Activated T-cell treated with anti-CD3 and anti-CD28 coated beads, Interleukin-2, amount 50 U/mL, for 24 hours (primary cell): ENCODE measurements around the gene ATP6V1C2.
"Not testable (repeated sequence)": the region's sequence is repeated elsewhere in the genome, so short reads cannot be mapped to it uniquely, and the experiment has no call there.

Experiments used
- DNase-seq: peaks from one replicate; pipeline ENCODE4 v3.0.0-alpha.2; 2020
- H3K27ac Mint-ChIP-seq: 2 replicates; pipeline ENCODE4 v1.8.0; 2020; ENCODE audit warnings: mild to moderate bottlenecking, mixed read lengths
- H3K27me3 Mint-ChIP-seq: 2 replicates; pipeline ENCODE4 v1.8.0; 2020; ENCODE audit warnings: mixed read lengths
- H3K36me3 Mint-ChIP-seq: 2 replicates; pipeline ENCODE4 v1.8.0; 2020; ENCODE audit warnings: low read depth, mixed read lengths
- H3K4me1 Mint-ChIP-seq: 2 replicates; pipeline ENCODE4 v1.8.0; 2020; ENCODE audit warnings: low read depth, mixed read lengths
- H3K4me3 Mint-ChIP-seq: 2 replicates; pipeline ENCODE4 v1.8.0; 2020; ENCODE audit warnings: mild to moderate bottlenecking, moderate library complexity, mixed read lengths
- H3K9me3 Mint-ChIP-seq: 2 replicates; pipeline ENCODE4 v1.8.0; 2020; ENCODE audit warnings: mixed read lengths

ATP6V1C2 gene

GRCh38 chr2:10814142-10814541 is 92.7 kb downstream of the ATP6V1C2 start:
- H3K9me3 Mint-ChIP-seq: no peaks in the 10 kb centered on the region
- no peak overlapping the region for H3K27ac Mint-ChIP-seq
- no peak for DNase-seq
- peaks cover 24% of the 10 kb centered on the region for H3K4me1 Mint-ChIP-seq
- H3K27me3 Mint-ChIP-seq: peaks cover 5% of the 10 kb centered on the region
- no peak overlapping the region for H3K4me3 Mint-ChIP-seq
- H3K36me3 Mint-ChIP-seq: peaks cover 28% of the 10 kb centered on the region

GRCh38 chr2:10814571-10815331 is 93.3 kb downstream of the ATP6V1C2 start:
- Mint-ChIP-seq H3K4me3 (no peak overlapping the region), H3K27me3 (peaks cover 6% of the 10 kb centered on the region), H3K4me1 (peaks cover 20% of the 10 kb centered on the region), H3K36me3 (peaks cover 23% of the 10 kb centered on the region), H3K9me3 (no peaks in the 10 kb centered on the region), H3K27ac (no peak overlapping the region)
- no peak for DNase-seq

DNA sequence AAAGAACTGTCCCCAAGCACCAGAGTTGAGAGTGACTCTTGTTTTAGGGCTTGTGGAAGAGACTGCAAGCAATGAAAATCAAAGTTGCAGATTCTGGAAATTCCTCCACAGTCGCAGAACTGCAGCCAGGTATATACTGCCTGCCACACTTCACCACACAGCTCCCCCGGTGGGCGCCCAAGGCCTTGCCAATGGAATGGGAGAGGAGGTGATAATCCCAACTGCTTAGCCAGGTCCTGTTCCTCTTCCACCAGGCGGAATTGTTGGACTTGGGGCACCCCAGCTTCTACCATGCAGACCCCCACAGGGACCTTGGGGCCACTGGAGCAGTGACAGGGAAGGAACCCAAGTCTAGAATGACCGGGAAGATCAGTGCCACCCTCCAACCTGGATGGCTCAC is 96.0 kb downstream of the ATP6V1C2 start:
- no peak overlapping the region for H3K4me3 Mint-ChIP-seq
- H3K27ac Mint-ChIP-seq: no peak overlapping the region
- no peaks in the 10 kb centered on the region for H3K9me3 Mint-ChIP-seq
- H3K27me3 Mint-ChIP-seq: peaks cover 13% of the 10 kb centered on the region
- H3K4me1 Mint-ChIP-seq: peaks cover 3% of the 10 kb centered on the region
- H3K36me3 Mint-ChIP-seq: no peaks in the 10 kb centered on the region
- DNase-seq: no peak

DNA sequence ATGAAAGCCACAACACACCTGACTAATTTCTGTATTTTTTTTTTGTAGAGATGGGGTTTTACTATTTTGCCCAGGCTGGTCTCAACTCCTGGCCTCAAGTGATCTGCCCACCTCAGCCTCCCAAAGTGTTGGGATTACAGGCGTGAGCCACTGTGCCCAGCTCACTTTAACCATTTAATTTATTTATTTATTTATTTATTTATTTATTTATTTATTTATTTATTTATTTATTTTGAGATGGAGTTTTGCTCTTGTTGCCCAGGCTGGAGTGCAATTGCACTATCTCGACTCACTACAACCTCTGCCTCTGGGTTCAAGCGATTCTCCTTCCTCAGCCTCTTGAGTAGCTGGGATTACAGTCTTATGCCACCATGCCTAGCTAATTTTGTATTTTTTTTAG is 96.9 kb downstream of the ATP6V1C2 start:
- H3K4me3 Mint-ChIP-seq, H3K4me1 Mint-ChIP-seq, DNase-seq, H3K27ac Mint-ChIP-seq, H3K9me3 Mint-ChIP-seq, H3K36me3 Mint-ChIP-seq: not testable (repeated sequence)
- peaks cover 17% of the 10 kb centered on the region for H3K27me3 Mint-ChIP-seq

GRCh38 chr2:10818984-10819383 is 97.6 kb downstream of the ATP6V1C2 start:
- no peaks in the 10 kb centered on the region for H3K36me3 Mint-ChIP-seq
- no peak overlapping the region for H3K27ac Mint-ChIP-seq
- H3K4me3 Mint-ChIP-seq: no peak overlapping the region
- no peak for DNase-seq
- no peaks in the 10 kb centered on the region for H3K9me3 Mint-ChIP-seq
- H3K4me1 Mint-ChIP-seq: no peaks in the 10 kb centered on the region
- H3K27me3 Mint-ChIP-seq: peaks cover 17% of the 10 kb centered on the region

DNA sequence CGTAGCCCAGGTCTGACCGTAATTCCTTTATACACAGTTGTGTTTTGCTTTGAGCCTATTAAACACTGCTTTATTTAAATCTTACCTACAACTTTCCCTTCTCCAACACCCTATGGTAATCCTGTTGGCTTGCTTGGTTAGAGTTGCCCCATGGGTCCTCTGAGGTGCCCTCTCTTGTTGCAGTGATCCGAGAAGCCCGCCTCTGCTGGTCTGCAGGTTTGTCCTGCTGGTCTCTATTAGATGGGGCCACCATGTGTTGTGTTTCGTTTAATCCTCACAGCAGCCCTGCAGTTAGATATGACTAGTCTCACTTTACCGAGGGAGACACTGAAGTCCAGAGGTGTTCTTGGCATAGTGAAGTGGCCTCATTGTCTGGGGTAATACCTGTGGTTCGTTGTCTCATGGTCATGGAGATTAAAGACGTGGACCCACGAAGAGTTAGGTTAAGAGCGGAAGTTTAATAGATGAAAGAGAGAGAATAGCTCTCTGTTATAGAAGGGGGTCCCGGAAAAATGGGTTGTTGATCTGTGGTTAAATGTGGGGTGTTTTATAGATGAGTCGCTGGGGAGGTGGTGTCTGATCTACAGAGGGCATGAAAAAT is 98.4 kb downstream of the ATP6V1C2 start:
- H3K36me3 Mint-ChIP-seq: no peaks in the 10 kb centered on the region
- H3K9me3 Mint-ChIP-seq: no peaks in the 10 kb centered on the region
- no peak overlapping the region for H3K4me3 Mint-ChIP-seq
- no peak overlapping the region for H3K27ac Mint-ChIP-seq
- H3K27me3 Mint-ChIP-seq: peaks cover 24% of the 10 kb centered on the region
- H3K4me1 Mint-ChIP-seq: no peaks in the 10 kb centered on the region
- DNase-seq: no peak

DNA sequence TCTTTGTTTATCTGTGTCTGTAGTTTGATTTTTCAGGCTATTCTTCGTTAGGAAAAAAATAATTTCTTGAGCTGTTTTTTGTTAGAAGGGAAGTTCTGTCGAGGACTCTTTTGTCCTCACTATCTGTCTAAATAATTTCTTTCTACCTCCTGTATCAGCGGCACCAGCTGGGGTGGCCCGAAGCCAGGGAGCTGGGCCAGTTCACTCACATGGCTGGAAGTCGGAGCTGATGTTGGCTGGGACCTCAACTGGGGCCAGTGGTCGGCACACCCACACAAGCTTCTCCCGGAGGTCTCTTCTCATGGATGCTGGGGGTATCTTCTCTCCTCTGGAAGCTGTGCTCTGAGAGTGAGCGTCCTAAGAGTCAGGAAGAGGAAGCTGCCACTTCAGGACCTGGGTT is 99.1 kb downstream of the ATP6V1C2 start:
- Mint-ChIP-seq H3K27me3 (peaks cover 28% of the 10 kb centered on the region), H3K36me3 (no peaks in the 10 kb centered on the region), H3K4me1 (no peaks in the 10 kb centered on the region), H3K27ac (no peak overlapping the region), H3K4me3 (no peak overlapping the region), H3K9me3 (no peaks in the 10 kb centered on the region)
- no peak for DNase-seq

DNA sequence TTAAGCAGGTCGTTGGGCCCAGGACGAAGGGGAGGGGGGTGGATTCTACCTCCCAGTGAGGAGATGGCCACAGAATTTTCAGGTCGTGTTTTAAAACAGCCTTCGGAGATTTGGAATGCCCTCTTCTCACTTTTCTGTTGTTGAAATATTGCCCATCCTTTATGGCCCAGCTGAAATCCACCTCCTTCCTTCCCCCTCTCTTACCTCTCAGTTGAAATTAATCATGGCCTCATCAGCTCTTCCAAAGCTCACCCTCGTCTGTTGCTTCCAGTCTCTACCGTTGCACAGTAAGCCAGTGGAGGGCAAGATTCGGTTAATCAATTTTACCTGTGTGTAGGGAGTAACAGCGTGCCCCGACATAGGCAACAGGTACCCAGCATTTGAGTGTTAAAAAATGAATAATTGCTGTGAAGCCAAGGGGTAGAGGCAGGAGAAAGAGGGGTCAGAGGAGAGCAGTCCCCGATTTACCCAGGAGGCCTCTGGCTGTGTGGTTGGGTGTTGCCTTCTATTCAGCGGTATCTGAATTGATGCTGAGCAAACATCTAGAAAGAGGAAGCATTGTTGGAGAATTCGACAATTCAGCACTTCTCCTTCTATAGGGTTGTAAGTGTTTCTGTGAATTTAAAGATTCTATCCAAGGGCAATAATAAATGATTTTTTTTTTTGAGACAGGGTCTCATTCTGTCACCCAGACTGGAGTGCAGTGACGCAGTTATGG is 99.7 kb downstream of the ATP6V1C2 start:
- Mint-ChIP-seq H3K36me3 (no peaks in the 10 kb centered on the region), H3K27ac (no peak overlapping the region), H3K27me3 (peaks cover 34% of the 10 kb centered on the region), H3K4me1 (no peaks in the 10 kb centered on the region), H3K4me3 (no peak overlapping the region), H3K9me3 (no peaks in the 10 kb centered on the region)
- no peak for DNase-seq

- DNase-seq: no peak
- Mint-ChIP-seq H3K4me1 (no peaks in the 10 kb centered on the region), H3K27ac (no peak overlapping the region), H3K4me3 (no peak overlapping the region), H3K9me3 (no peaks in the 10 kb centered on the region), H3K36me3 (no peaks in the 10 kb centered on the region), H3K27me3 (peaks cover 38% of the 10 kb centered on the region)
Measured at GRCh38 chr2:10824191-10824590, 102.8 kb downstream of the ATP6V1C2 start.

DNA sequence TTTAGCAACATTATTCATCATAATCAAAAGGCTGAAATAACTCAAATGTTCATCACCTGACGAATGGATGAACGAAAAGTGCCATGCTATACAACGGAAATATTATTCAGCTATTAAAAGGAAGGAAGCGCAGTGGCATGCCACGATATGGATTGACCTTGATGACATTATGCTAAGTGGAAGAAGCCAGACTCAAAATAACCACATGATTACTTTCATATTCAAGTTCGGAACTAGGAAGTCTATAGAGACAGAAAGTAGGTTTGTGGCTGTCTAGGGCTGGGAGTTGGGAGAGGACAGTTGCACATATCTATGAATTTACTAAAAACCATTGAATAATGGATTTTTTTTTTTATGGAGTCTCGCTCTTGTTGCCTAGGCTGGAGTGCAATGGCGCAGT is 104.6 kb downstream of the ATP6V1C2 start:
- no peak overlapping the region for H3K4me3 Mint-ChIP-seq
- peaks cover 40% of the 10 kb centered on the region for H3K27me3 Mint-ChIP-seq
- H3K36me3 Mint-ChIP-seq: no peaks in the 10 kb centered on the region
- H3K27ac Mint-ChIP-seq: no peak overlapping the region
- H3K4me1 Mint-ChIP-seq: no peaks in the 10 kb centered on the region
- no peak for DNase-seq
- H3K9me3 Mint-ChIP-seq: no peaks in the 10 kb centered on the region

DNA sequence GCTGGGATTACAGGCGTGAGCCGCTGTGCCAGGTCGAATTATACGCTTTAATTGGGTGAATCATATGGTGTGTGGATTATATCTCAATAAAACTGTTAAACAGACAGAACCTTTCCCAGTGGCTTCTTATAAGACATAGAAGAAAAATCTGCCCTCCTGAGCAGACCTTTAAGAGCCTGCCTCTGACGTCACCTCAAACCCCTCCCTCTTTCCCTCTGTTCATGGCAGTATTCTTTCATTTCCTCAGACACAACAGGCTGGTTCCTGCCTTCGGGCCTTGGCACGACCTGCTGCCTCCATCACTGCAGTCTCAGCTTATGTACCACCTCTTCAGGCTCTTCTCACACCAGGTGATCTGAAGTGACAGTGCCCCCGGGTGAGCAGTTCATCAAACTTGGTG is 105.2 kb downstream of the ATP6V1C2 start:
- no peaks in the 10 kb centered on the region for H3K4me1 Mint-ChIP-seq
- H3K27me3 Mint-ChIP-seq: peaks cover 46% of the 10 kb centered on the region
- no peak for DNase-seq
- H3K36me3 Mint-ChIP-seq: no peaks in the 10 kb centered on the region
- H3K4me3 Mint-ChIP-seq: no peak overlapping the region
- no peak overlapping the region for H3K27ac Mint-ChIP-seq
- H3K9me3 Mint-ChIP-seq: no peaks in the 10 kb centered on the region

DNA sequence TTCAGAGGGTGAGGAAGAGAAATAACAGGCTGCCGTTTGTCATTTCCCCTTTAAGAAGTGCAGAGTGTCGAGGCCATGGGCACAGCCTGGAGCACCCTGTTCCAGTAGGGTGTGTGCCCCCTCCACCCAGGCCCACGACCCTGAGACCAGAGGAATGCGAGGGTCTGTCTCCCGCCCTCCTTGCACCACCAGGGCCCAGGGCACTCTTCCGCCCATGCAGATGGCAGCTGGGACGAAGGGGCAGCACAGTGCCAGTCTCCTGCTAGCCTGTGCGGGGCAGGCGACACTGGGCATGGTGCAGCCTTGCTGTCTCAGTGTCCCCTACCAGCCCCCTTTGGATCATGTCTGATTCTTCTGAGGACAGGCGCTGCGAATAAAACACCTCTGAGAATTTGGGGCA is 106.9 kb downstream of the ATP6V1C2 start:
- Mint-ChIP-seq H3K36me3 (no peaks in the 10 kb centered on the region), H3K27me3 (peaks cover 56% of the 10 kb centered on the region), H3K4me1 (peaks cover 6% of the 10 kb centered on the region), H3K4me3 (no peak overlapping the region), H3K27ac (no peak overlapping the region), H3K9me3 (no peaks in the 10 kb centered on the region)
- DNase-seq: no peak

- peaks cover 58% of the 10 kb centered on the region for H3K27me3 Mint-ChIP-seq
- no peak overlapping the region for H3K27ac Mint-ChIP-seq
- H3K4me3 Mint-ChIP-seq: no peak overlapping the region
- peaks cover 6% of the 10 kb centered on the region for H3K4me1 Mint-ChIP-seq
- H3K36me3 Mint-ChIP-seq: no peaks in the 10 kb centered on the region
- DNase-seq: no peak
- H3K9me3 Mint-ChIP-seq: no peaks in the 10 kb centered on the region
Measured at GRCh38 chr2:10829299-10829698, 107.9 kb downstream of the ATP6V1C2 start.

- Mint-ChIP-seq H3K27me3 (peaks cover 51% of the 10 kb centered on the region), H3K27ac (no peak overlapping the region), H3K36me3 (no peaks in the 10 kb centered on the region), H3K4me1 (peaks cover 6% of the 10 kb centered on the region), H3K9me3 (no peaks in the 10 kb centered on the region), H3K4me3 (no peak overlapping the region)
- DNase-seq: no peak
Measured at GRCh38 chr2:10830203-10830602, 108.8 kb downstream of the ATP6V1C2 start.
